Neuron (in vitro differentiated cells): ENCODE results near the gene EIF3D.

Experiments
- H2AFZ ChIP-seq: one replicate; pipeline ENCODE4 v1.6.1; 2013; ENCODE audit warnings: low read depth, mild to moderate bottlenecking, inconsistent platforms, low read length, moderate library complexity
- H3K27me3 ChIP-seq: one replicate; pipeline ENCODE4 v1.6.1; 2013; ENCODE audit warnings: low read length; ENCODE audit not compliant: insufficient read depth
- H3K36me3 ChIP-seq: one replicate; pipeline ENCODE4 v1.6.1; 2013; ENCODE audit warnings: low read length; ENCODE audit not compliant: insufficient read depth
- H3K4me1 ChIP-seq: one replicate; pipeline ENCODE4 v1.6.1; 2013; ENCODE audit warnings: low read length; ENCODE audit not compliant: insufficient read depth
- H3K4me3 ChIP-seq: 2 replicates; pipeline ENCODE4 v1.5.1; 2013; ENCODE audit warnings: mild to moderate bottlenecking, low read length, moderate library complexity
- H3K9me3 ChIP-seq: one replicate; pipeline ENCODE4 v1.6.1; 2013; ENCODE audit warnings: low read length

EIF3D gene

DNA sequence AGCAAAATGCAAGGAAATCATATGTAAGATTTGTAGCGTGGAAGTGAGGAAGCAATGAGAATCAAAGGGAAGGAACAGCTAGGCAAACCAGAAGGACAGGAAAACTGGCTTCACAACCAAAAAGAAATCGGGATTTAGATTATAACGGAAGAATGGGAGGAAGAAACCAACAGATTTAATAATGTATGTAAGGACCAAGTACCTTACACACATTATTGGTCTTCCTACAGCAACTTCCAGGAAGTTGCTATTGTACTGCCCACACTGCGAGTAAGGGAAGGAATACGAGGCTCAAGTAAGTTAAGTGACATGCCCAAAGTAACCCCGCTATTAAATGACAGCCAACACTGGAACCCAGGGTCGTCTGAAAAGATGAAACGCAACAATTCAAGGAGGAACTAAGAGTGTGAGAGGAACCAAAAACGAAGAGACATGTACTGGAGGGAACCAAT, 48.0 kb downstream of the EIF3D start:
- Histone ChIP-seq H3K4me3 (peak overlapping the region; percentile 85), H3K9me3 (no peaks in the 10 kb centered on the region), H3K4me1 (peaks cover 10% of the 10 kb centered on the region), H3K27me3 (no peaks in the 10 kb centered on the region), H2AFZ (peak overlapping the region; percentile 84), H3K36me3 (peaks cover 23% of the 10 kb centered on the region)

DNA sequence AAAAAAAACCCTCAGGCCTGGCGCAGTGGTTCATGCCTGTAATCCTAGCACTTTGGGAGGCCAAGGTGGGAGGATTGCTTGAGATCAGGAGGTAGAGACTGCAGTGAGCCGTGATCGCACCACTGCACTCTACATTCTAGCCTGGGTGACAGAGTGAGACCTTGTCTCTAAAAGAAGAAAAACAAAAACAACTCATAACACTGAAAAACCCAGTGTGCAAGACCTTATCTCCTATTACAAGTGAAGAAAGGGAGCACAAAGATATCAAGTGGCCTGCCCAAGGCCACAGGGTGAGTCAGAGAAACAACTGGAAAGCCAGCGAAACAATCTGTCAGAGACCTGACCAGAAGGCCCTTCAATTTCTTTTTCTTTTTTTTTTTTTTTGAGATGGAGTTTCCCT, 50.0 kb downstream of the EIF3D start:
- peaks cover 37% of the 10 kb centered on the region for H3K36me3 ChIP-seq
- no peaks in the 10 kb centered on the region for H3K9me3 ChIP-seq
- no peak overlapping the region for H3K4me3 ChIP-seq
- H3K27me3 ChIP-seq, result no peaks in the 10 kb centered on the region
- peaks cover 10% of the 10 kb centered on the region for H3K4me1 ChIP-seq
- H2AFZ ChIP-seq, result no peak overlapping the region

GRCh38 chr22:36475341-36475740, 53.6 kb downstream of the EIF3D start:
- no peaks in the 10 kb centered on the region for H3K27me3 ChIP-seq
- no peak overlapping the region for H2AFZ ChIP-seq
- H3K4me1 ChIP-seq, result peaks cover 3% of the 10 kb centered on the region
- H3K4me3 ChIP-seq, result no peak overlapping the region
- H3K9me3 ChIP-seq, result no peaks in the 10 kb centered on the region
- H3K36me3 ChIP-seq, result peaks cover 49% of the 10 kb centered on the region

- Histone ChIP-seq H3K4me1 (peaks cover 2% of the 10 kb centered on the region), H3K9me3 (no peaks in the 10 kb centered on the region), H2AFZ (no peak overlapping the region), H3K36me3 (peaks cover 34% of the 10 kb centered on the region), H3K4me3 (no peak overlapping the region), H3K27me3 (no peaks in the 10 kb centered on the region)
Observed at GRCh38 chr22:36472689-36473088, 56.3 kb downstream of the EIF3D start.

DNA sequence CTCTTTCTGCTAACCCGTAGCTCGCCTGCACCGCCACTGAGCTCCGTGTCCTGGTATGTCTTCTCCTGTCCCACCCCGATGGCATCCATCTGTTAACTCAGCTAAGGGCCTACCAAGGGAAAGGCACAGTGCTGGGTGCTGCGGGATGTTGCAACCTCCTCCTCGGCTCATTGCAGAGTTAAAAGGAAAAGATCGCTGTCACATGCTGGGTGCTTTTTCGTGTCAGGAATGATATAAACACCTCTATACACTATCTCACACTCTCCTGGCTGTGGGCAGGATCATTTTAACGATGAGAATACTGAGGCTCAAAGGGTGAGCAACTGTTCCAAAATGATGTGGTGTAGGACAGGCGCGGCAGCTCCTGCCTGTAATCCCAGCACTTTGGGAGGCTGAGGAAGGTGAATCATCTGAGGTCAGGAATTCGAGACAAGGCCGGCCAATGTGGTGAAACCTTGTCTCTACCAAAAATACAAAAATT, 57.6 kb downstream of the EIF3D start:
- no peak overlapping the region for H2AFZ ChIP-seq
- H3K4me1 ChIP-seq, result peaks cover 2% of the 10 kb centered on the region
- H3K36me3 ChIP-seq, result peaks cover 33% of the 10 kb centered on the region

GRCh38 chr22:36470994-36471331, 58.0 kb downstream of the EIF3D start:
- peaks cover 2% of the 10 kb centered on the region for H3K4me1 ChIP-seq

More for the DNA sequence above, 57.6 kb downstream of the EIF3D start:
- no peak overlapping the region for H3K4me3 ChIP-seq
- no peaks in the 10 kb centered on the region for H3K27me3 ChIP-seq
- H3K9me3 ChIP-seq, result no peaks in the 10 kb centered on the region

DNA sequence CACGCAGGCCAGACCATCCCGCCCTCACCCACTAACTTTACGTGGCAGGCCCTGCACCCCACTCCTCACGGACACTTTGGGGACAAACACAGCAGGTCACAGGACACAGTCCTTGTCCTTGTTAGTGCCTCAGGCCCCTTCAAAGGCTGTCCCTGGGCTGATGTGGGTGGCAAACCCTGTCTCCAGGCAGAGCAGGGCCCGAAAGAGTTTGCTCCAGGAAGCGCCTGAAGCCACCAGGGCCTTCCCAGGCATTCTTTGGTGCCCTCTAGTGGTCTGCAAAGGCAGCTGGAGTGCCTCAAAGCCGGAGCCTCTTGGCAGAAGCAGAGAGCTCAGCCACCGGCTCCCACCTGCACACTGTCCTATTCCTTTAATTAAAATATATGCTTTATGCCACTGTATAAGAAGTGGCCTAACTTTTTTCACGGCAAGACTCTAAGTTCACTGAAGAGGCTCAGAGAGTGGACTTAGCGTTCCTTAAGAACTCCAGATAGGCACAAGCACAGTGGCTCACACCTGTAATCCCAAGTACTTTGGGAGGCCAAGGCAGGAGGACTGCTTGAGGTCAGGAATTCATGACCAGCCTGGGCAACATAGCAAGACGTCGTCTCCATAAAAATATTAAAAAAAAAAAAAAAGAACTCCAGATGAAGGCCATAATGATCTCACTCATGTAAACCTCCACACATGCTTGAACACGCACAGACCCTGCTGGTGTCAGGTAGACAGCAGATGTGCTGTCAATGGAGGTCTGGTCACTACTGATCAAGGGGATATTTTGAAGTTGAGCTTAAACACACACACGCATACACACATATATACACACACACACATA, 58.6 kb downstream of the EIF3D start:
- H3K27me3 ChIP-seq, result no peaks in the 10 kb centered on the region
- peaks cover 28% of the 10 kb centered on the region for H3K36me3 ChIP-seq
- H2AFZ ChIP-seq, result no peak overlapping the region
- H3K4me3 ChIP-seq, result no peak overlapping the region
- H3K4me1 ChIP-seq, result peaks cover 2% of the 10 kb centered on the region
- H3K9me3 ChIP-seq, result no peaks in the 10 kb centered on the region

More at GRCh38 chr22:36470994-36471331, 58.0 kb downstream of the EIF3D start:
- Histone ChIP-seq H3K27me3 (no peaks in the 10 kb centered on the region), H3K36me3 (peaks cover 31% of the 10 kb centered on the region), H3K4me3 (no peak overlapping the region), H3K9me3 (no peaks in the 10 kb centered on the region), H2AFZ (no peak overlapping the region)

GRCh38 chr22:36469094-36469710, 59.8 kb downstream of the EIF3D start:
- Histone ChIP-seq H3K27me3 (no peaks in the 10 kb centered on the region), H3K4me1 (peaks cover 2% of the 10 kb centered on the region)

DNA sequence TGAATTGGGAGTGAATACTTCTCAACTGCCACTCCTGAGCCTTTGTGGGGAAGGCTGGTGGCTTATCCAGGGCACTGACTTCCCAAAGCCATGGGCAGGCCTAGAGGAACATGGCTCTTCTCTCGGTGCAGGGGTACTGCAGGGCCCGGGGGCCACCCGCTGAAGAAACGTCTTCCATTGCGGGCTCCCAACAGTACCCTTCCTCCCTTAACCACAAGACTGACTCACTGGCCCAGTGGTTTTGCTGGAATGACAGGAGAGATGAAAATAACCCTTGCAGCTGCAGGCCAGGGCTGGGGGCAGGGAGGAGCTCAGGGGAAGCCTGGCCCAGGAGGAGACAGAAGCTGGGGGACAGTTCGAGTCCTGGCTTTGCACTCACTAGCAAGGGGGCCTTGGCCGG, 61.0 kb downstream of the EIF3D start:
- H3K4me1 ChIP-seq, result peaks cover 2% of the 10 kb centered on the region
- no peaks in the 10 kb centered on the region for H3K27me3 ChIP-seq
- peaks cover 13% of the 10 kb centered on the region for H3K36me3 ChIP-seq
- H2AFZ ChIP-seq, result no peak overlapping the region
- H3K9me3 ChIP-seq, result no peaks in the 10 kb centered on the region
- no peak overlapping the region for H3K4me3 ChIP-seq

More at GRCh38 chr22:36469094-36469710, 59.8 kb downstream of the EIF3D start:
- Histone ChIP-seq H3K9me3 (no peaks in the 10 kb centered on the region), H3K36me3 (peaks cover 21% of the 10 kb centered on the region), H3K4me3 (no peak overlapping the region), H2AFZ (no peak overlapping the region)

DNA sequence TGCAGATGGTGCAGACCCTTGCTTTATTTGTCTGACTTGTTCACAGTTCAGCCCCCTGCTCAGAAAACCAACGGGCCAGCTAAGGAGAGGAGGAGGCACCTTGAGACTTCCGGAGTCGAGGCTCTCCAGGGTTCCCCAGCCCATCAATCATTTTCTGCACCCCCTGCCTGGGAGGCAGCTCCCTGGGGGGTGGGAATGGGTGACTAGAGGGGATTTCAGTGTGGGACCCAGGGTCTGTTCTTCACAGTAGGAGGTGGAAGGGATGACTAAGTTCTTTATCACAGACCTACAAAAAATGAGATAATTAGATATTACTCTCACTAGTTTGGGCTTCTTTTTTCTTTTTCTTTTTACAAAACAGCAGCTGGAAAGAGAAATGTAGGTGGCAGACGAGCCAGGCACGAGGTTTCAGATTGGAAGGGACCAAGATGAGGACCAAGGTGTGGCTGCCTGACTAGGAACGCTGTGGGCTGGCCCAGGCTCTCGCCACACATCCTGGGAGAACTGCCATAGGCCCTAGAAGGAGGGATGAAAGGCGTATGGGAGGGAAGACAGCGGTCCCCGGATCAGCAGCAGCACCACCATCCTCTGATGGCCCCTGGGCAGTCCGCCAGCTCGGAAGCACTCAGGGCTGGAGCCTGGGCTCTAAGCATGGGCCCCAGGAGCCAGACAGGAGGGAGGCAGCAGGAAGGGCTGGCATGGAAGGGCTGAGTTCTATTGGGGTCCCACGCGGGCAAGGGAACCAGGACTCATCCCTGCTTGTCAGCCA, 61.7 kb downstream of the EIF3D start:
- H3K27me3 ChIP-seq, result no peaks in the 10 kb centered on the region
- no peak overlapping the region for H2AFZ ChIP-seq
- H3K9me3 ChIP-seq, result no peaks in the 10 kb centered on the region
- peaks cover 13% of the 10 kb centered on the region for H3K36me3 ChIP-seq
- H3K4me3 ChIP-seq, result no peak overlapping the region
- H3K4me1 ChIP-seq, result peaks cover 2% of the 10 kb centered on the region

GRCh38 chr22:36466258-36466657, 62.7 kb downstream of the EIF3D start:
- peaks cover 13% of the 10 kb centered on the region for H3K36me3 ChIP-seq
- H3K9me3 ChIP-seq, result no peaks in the 10 kb centered on the region
- peaks cover 2% of the 10 kb centered on the region for H3K4me1 ChIP-seq
- H3K4me3 ChIP-seq, result no peak overlapping the region
- no peak overlapping the region for H2AFZ ChIP-seq
- H3K27me3 ChIP-seq, result no peaks in the 10 kb centered on the region

DNA sequence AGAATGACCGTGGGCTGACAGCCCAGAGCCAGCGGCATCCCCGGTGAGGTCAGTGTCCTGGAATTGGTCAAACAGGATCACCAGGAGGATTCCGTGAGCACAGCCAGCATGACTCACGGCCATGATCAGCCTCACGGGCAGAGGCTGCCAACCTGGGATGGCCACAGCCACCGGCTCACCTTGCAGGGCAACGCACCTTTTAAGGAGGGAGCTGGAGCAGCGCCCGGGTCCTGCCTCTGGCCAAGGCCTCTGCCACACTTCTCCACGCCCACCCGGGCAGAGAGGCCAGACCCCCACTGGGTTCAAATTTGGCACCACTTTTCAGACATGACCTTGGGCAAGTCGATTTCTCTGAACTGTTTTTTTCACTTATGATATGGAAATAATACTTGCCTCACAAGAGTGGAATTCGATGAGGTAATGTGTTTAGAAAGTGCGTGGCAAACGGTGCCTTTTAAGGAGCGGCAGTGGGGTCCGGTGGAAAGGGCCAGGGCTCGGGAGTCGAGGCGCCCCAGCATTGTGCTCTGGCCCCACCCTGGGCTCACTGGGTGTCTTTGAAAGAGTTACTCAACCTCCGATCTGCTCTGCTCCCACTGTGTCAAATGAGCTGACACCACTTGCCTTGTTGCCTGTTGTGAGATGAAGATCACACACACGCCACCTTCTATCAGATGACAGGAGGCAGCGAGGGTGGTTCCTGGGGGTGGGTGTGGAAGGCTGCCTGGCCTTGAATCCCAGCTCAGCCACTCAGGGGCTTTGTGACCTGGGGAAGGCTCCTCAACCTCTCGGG, 63.5 kb downstream of the EIF3D start:
- Histone ChIP-seq H3K9me3 (no peaks in the 10 kb centered on the region), H3K4me3 (no peak overlapping the region), H3K4me1 (peaks cover 2% of the 10 kb centered on the region), H3K36me3 (peaks cover 8% of the 10 kb centered on the region), H2AFZ (no peak overlapping the region), H3K27me3 (no peaks in the 10 kb centered on the region)
